GM23248 (cell line): ENCODE data around the gene SPATA7. TPM values are rescaled to one million over a fixed set of nuclear protein-coding genes. Genes with fewer than 3 reads are reported as not detected.

ENCODE experiments used
- DNase-seq: peaks from one replicate; pipeline ENCODE4 v3.0.0-alpha.2; 2015
- H2AFZ ChIP-seq: fragments of 200-600 bp; sonication (generic); 2 replicates; pipeline ENCODE4 v1.6.1; 2016; ENCODE audit warnings: antibody characterized with exemption
- H3F3A ChIP-seq: fragments of 200-600 bp; sonication (generic); 2 replicates; pipeline ENCODE4 v1.6.1; 2016; ENCODE audit warnings: mild to moderate bottlenecking, antibody characterized with exemption, mixed run types; ENCODE audit not compliant: insufficient read depth
- H3K27ac ChIP-seq: fragments of 200-600 bp; sonication (generic); 2 replicates; pipeline ENCODE4 v1.5.1; 2016; ENCODE audit warnings: mild to moderate bottlenecking
- H3K27me3 ChIP-seq: fragments of 200-600 bp; sonication (generic); replicated peaks from 2 replicates; pipeline ENCODE4 v1.6.1; 2016; ENCODE audit warnings: mild to moderate bottlenecking; ENCODE audit not compliant: insufficient read depth
- H3K36me3 ChIP-seq: fragments of 200-600 bp; sonication (generic); 2 replicates; pipeline ENCODE4 v1.6.1; 2016; ENCODE audit warnings: low read depth, mild to moderate bottlenecking
- H3K4me1 ChIP-seq: fragments of 200-600 bp; sonication (generic); 2 replicates; pipeline ENCODE4 v1.6.1; 2016; ENCODE audit warnings: mild to moderate bottlenecking; ENCODE audit not compliant: insufficient read depth
- H3K4me2 ChIP-seq: fragments of 200-600 bp; sonication (generic); one replicate; pipeline ENCODE4 v1.6.1; 2016; ENCODE audit warnings: mild to moderate bottlenecking; ENCODE audit not compliant: unreplicated experiment
- H3K4me3 ChIP-seq: fragments of 200-600 bp; sonication (generic); 2 replicates; pipeline ENCODE4 v1.5.1; 2016; ENCODE audit warnings: mild to moderate bottlenecking
- H3K79me2 ChIP-seq: fragments of 200-600 bp; sonication (generic); 2 replicates; pipeline ENCODE4 v1.6.1; 2016; ENCODE audit warnings: mild to moderate bottlenecking; ENCODE audit not compliant: insufficient read depth
- H3K9ac ChIP-seq: fragments of 200-600 bp; sonication (generic); 2 replicates; pipeline ENCODE4 v1.6.1; 2016; ENCODE audit warnings: mild to moderate bottlenecking
- H3K9me2 ChIP-seq: fragments of 200-600 bp; sonication (generic); 2 replicates; pipeline ENCODE4 v1.6.1; 2016; ENCODE audit warnings: mixed run types, mild to moderate bottlenecking, moderate library complexity; ENCODE audit not compliant: insufficient read depth
- H3K9me3 ChIP-seq: fragments of 200-600 bp; sonication (generic); one replicate; pipeline ENCODE4 v1.6.1; 2017; ENCODE audit warnings: low read depth
- H4K20me1 ChIP-seq: fragments of 200-600 bp; sonication (generic); 2 replicates; pipeline ENCODE4 v1.6.0; 2016; ENCODE audit not compliant: insufficient read depth
- EZH2 ChIP-seq: fragments of 200-600 bp; sonication (generic); IDR thresholded peaks from 2 replicates; pipeline ENCODE4 v1.6.1; 2018; ENCODE audit warnings: antibody characterized with exemption, mild to moderate bottlenecking; ENCODE audit not compliant: insufficient read depth, poor library complexity, severe bottlenecking
- EZH2phosphoT487 ChIP-seq: fragments of 200-600 bp; sonication (generic); IDR thresholded peaks from 2 replicates; pipeline ENCODE4 v1.6.1; 2018; ENCODE audit warnings: antibody characterized with exemption, moderate library complexity, mild to moderate bottlenecking, low read depth; ENCODE audit not compliant: insufficient read depth
- WGBS, 2 experiments: methylation state at CpG; one replicate each; pipeline ENCODE4 v1.1.6; 2015 to 2017; ENCODE audit warnings: low lambda C conversion rate in 2 of 2, low coverage in 1 of 2; ENCODE audit errors: missing lambda C conversion rate in 2 of 2; 5-methylcytosine and 5-hydroxymethylcytosine counted together
- in situ Hi-C: fragments of 300-500 bp; cut with MboI; formaldehyde crosslinking; loops from 2 replicates; pipeline ENCODE4 v1.15.0; 2020
- polyA plus RNA-seq: library from polyadenylated mRNA; unstranded; fragments of >200 nt; fragmentation: Nextera tagmentation; extraction: Ambion mirVana; gene quantifications from 2 replicates; pipeline ENCODE4 v1.2.1, GENCODE V29; 2016
- total RNA-seq: library from RNA; depleted of rRNA; stranded (reverse); fragments of >200 nt; shearing (Covaris generic); gene quantifications from 2 replicates; pipeline ENCODE4 v1.2.3, GENCODE V29; 2014

Gene SPATA7
- total and polyA plus RNA-seq, 2 experiments from 2014 or later, result 5.9 to 9.8 TPM

DNA sequence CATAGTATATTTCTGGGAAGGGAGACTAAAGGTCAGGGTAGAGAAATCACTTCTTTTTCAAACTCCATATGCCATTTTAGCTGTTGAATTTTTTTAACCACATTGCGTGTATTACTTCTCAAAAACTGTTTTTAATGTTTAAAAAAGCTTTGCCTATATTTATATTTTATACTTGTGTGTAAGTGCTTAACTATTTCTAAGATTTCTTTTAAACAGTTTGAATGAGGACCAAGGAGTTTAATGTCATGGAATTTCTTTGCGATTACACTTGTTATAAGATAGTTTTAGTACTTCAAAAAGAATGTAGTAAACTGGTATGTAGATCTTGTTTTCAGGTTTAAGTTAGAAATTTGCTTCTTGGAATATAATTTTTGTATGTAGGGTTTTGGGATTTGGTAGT is 7.2 kb downstream of the SPATA7 start:
- H3K79me2 ChIP-seq, result no peaks in the 10 kb centered on the region
- H3K4me3 ChIP-seq, result no peak overlapping the region
- H3K9me2 ChIP-seq, result no peaks in the 10 kb centered on the region
- peaks cover 8% of the 10 kb centered on the region for H3K36me3 ChIP-seq
- H4K20me1 ChIP-seq, result no peaks in the 10 kb centered on the region
- WGBS, 2 experiments, result 96 to 98% methylated on average over 2 of the region's 2 CpGs
- in situ Hi-C loops, result no loop called here
- DNase-seq, result no peak
- no peaks in the 10 kb centered on the region for H3K4me1 ChIP-seq
- no peaks in the 10 kb centered on the region for H3F3A ChIP-seq
- no peaks in the 10 kb centered on the region for H3K27me3 ChIP-seq
- no peak overlapping the region for H2AFZ ChIP-seq
- no peak overlapping the region for H3K9ac ChIP-seq
- H3K4me2 ChIP-seq, result no peak overlapping the region
- H3K9me3 ChIP-seq, result no peaks in the 10 kb centered on the region
- no peak for TF ChIP-seq EZH2
- TF ChIP-seq EZH2phosphoT487, result no peak
- H3K27ac ChIP-seq, result no peak overlapping the region

GRCh38 chr14:88411039-88411438 is 25.6 kb downstream of the SPATA7 start:
- H2AFZ ChIP-seq, result no peak overlapping the region
- no peak overlapping the region for H3K9ac ChIP-seq
- H3K27me3 ChIP-seq, result no peaks in the 10 kb centered on the region
- no peaks in the 10 kb centered on the region for H3K79me2 ChIP-seq
- no peaks in the 10 kb centered on the region for H3K9me3 ChIP-seq
- DNase-seq, result no peak
- peaks cover 5% of the 10 kb centered on the region; the same call in 1 of the 2 replicates for H3K36me3 ChIP-seq
- in situ Hi-C loops, result no loop called here
- no peaks in the 10 kb centered on the region for H3K9me2 ChIP-seq
- no peak overlapping the region for H3K27ac ChIP-seq
- H4K20me1 ChIP-seq, result no peaks in the 10 kb centered on the region
- no peak for TF ChIP-seq EZH2
- TF ChIP-seq EZH2phosphoT487, result no peak
- H3F3A ChIP-seq, result no peaks in the 10 kb centered on the region
- H3K4me2 ChIP-seq, result no peak overlapping the region
- WGBS, 2 experiments, result 96% methylated on average over 5 of the region's 5 CpGs
- H3K4me1 ChIP-seq, result no peaks in the 10 kb centered on the region
- no peak overlapping the region for H3K4me3 ChIP-seq

DNA sequence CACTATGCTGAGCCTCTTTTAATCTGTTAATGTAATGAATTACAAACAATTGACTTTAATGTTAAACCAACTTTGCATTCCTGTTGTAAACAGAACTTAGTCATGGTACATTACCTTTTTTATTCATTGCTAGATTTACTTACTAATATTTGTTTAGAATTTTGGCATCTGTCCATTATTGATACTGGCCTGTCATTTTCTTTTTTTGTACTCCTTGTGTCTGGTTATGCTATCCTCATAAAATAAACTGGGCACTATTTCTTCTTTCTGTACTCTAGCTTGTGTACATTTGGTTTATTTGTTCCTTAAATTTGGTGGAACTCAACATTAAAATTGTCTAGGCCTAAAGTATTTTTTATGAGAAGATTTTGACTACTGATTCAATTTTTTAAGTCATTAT is 32.1 kb downstream of the SPATA7 start:
- H3F3A ChIP-seq, result peaks cover under 1% of the 10 kb centered on the region; the same call in 1 of the 2 replicates

DNA sequence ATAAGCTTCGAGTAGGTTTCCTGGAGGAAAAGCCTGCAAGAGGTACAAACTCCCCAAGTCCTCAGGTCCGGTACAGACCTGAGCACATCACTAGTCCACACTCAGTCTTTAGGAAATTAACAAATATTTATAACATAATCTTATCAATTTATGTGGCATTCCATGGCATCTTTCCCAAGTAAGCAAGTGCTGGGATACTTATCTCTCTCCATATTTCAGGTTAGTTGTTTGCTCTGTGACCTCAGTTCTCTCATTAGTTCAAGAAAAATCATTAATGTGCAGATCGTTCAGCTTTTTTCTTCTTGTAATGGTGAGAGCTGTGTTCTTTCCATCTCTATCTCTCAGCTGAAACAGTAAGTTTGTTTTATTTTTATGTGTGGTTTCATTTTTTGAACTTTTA is 34.7 kb downstream of the SPATA7 start:
- H3K9me2 ChIP-seq, result no peaks in the 10 kb centered on the region
- H3K9me3 ChIP-seq, result no peaks in the 10 kb centered on the region
- no peak overlapping the region for H3K4me2 ChIP-seq
- no peak overlapping the region for H3K9ac ChIP-seq
- peaks cover 21% of the 10 kb centered on the region for H3K36me3 ChIP-seq
- H3K27ac ChIP-seq, result no peak overlapping the region
- no peaks in the 10 kb centered on the region for H3K79me2 ChIP-seq
- 96% methylated on average over 3 of the region's 3 CpGs for WGBS, 2 experiments
- H3K4me3 ChIP-seq, result no peak overlapping the region
- H3K27me3 ChIP-seq, result no peaks in the 10 kb centered on the region
- peaks cover 23% of the 10 kb centered on the region for H3F3A ChIP-seq
- peaks cover 27% of the 10 kb centered on the region for H3K4me1 ChIP-seq
- DNase-seq, result no peak
- in situ Hi-C loops, result no loop called here
- H2AFZ ChIP-seq, result no peak overlapping the region
- no peak for TF ChIP-seq EZH2phosphoT487
- no peak for TF ChIP-seq EZH2
- H4K20me1 ChIP-seq, result no peaks in the 10 kb centered on the region

More for the DNA sequence above, 32.1 kb downstream of the SPATA7 start:
- Histone ChIP-seq H3K4me2 (no peak overlapping the region), H3K36me3 (peaks cover 26% of the 10 kb centered on the region), H3K27ac (no peak overlapping the region), H3K9me2 (no peaks in the 10 kb centered on the region), H3K4me1 (peaks cover 1% of the 10 kb centered on the region), H4K20me1 (no peaks in the 10 kb centered on the region), H3K9me3 (no peaks in the 10 kb centered on the region), H3K9ac (no peak overlapping the region), H3K27me3 (no peaks in the 10 kb centered on the region), H3K79me2 (no peaks in the 10 kb centered on the region), H2AFZ (no peak overlapping the region), H3K4me3 (no peak overlapping the region)
- no peak for TF ChIP-seq EZH2
- TF ChIP-seq EZH2phosphoT487, result no peak
- no peak for DNase-seq
- in situ Hi-C loops, result no loop called here

DNA sequence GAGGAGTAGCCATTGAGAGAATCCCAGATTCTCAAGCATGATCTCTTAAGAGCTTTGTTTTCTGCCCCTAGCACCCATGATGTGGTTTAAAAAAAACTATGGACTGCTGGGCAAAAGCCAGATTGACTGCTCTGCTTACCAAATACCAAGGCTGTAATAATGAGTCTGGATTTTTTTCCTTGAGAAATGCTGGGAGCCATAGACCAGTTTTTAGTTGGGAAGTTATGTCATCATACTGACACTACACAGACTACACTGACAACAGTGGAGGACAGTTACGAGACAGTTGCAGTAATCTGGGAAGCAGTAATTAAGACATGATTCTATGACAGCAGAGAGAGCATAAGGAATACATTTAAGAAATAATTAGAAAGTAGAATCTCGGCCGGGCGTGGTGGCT is 35.8 kb downstream of the SPATA7 start:
- Histone ChIP-seq H3K27ac (no peak overlapping the region), H3K9me2 (no peaks in the 10 kb centered on the region), H3K9ac (no peak overlapping the region), H3K36me3 (peaks cover 21% of the 10 kb centered on the region), H3K9me3 (no peaks in the 10 kb centered on the region), H3K27me3 (no peaks in the 10 kb centered on the region), H4K20me1 (no peaks in the 10 kb centered on the region), H3K4me1 (peaks cover 29% of the 10 kb centered on the region), H3F3A (peaks cover 24% of the 10 kb centered on the region), H2AFZ (no peak overlapping the region), H3K4me3 (no peak overlapping the region), H3K4me2 (no peak overlapping the region), H3K79me2 (no peaks in the 10 kb centered on the region)
- DNase-seq, result peak; percentile 50
- WGBS, 2 experiments, result 57 to 60% methylated on average over 4 of the region's 4 CpGs
- in situ Hi-C loops, result no loop called here
- TF ChIP-seq EZH2 (no peak), EZH2phosphoT487 (no peak)
